HEK293 (cell line): Measurements from ENCODE around the gene DUSP10.

Experiments
- GFI1B ChIP-seq: fragments of 450-650 bp; formaldehyde crosslinking; IDR thresholded peaks from 2 replicates; pipeline ENCODE4 v1.5.1; 2016; ENCODE audit warnings: missing biosample characterization, missing genetic modification characterization
- HOXA7 ChIP-seq: sonication (generic); formaldehyde crosslinking; IDR thresholded peaks from 2 replicates; pipeline ENCODE4 v1.8.1; 2022; ENCODE audit warnings: missing genetic modification reagents, borderline replicate concordance
- ZNF214 ChIP-seq: fragments of 450-650 bp; formaldehyde crosslinking; IDR thresholded peaks from 2 replicates; pipeline ENCODE4 v1.5.1; 2017; ENCODE audit warnings: missing biosample characterization, mild to moderate bottlenecking, missing genetic modification characterization, borderline replicate concordance
- ZNF791 ChIP-seq: fragments of 450-650 bp; formaldehyde crosslinking; IDR thresholded peaks from 2 replicates; pipeline ENCODE4 v1.5.1; 2016; ENCODE audit warnings: missing biosample characterization, missing genetic modification characterization
- ZSCAN30 ChIP-seq: fragments of 450-650 bp; IDR thresholded peaks from 2 replicates; pipeline ENCODE4 v1.5.1; 2018; ENCODE audit warnings: missing biosample characterization, mild to moderate bottlenecking, missing genetic modification characterization, moderate library complexity
- TF ChIP-seq, protein P1 (sequence below): fragments of 450-650 bp; formaldehyde crosslinking; IDR thresholded peaks from 2 replicates; pipeline ENCODE4 v1.5.1; 2016; ENCODE audit warnings: missing biosample characterization, missing genetic modification characterization
- TF ChIP-seq, protein P2 (sequence below): fragments of 450-650 bp; formaldehyde crosslinking; IDR thresholded peaks from 2 replicates; pipeline ENCODE4 v1.5.1; 2016; ENCODE audit warnings: missing biosample characterization, missing genetic modification characterization
- TF ChIP-seq, protein P3 (sequence below): fragments of 450-650 bp; formaldehyde crosslinking; IDR thresholded peaks from 2 replicates; pipeline ENCODE4 v1.5.1; 2016; ENCODE audit warnings: missing biosample characterization, missing genetic modification characterization
- TF ChIP-seq, protein P4 (sequence below): fragments of 450-650 bp; formaldehyde crosslinking; IDR thresholded peaks from 2 replicates; pipeline ENCODE4 v1.5.1; 2016; ENCODE audit warnings: missing biosample characterization, missing genetic modification characterization

DNA sequence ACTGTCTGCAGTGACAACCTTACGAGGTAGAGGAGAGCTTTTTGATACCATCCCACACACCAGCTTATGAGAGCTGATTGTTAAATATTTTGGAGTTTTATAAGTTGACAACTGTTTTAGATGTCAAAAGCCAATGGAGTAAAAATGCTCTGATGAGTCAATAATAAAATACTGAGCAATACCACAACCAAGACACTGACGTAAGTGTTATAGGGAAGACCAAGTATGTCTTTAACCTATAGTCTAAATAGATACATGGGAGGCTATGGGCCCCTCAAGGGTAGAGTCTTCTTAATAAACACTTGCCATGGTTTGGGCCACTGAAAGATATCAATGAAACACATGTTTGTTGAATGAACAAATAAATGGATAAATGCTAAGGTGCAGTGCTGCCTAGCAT, 49.2 kb downstream of the DUSP10 start:
- TF ChIP-seq, protein P1, sequence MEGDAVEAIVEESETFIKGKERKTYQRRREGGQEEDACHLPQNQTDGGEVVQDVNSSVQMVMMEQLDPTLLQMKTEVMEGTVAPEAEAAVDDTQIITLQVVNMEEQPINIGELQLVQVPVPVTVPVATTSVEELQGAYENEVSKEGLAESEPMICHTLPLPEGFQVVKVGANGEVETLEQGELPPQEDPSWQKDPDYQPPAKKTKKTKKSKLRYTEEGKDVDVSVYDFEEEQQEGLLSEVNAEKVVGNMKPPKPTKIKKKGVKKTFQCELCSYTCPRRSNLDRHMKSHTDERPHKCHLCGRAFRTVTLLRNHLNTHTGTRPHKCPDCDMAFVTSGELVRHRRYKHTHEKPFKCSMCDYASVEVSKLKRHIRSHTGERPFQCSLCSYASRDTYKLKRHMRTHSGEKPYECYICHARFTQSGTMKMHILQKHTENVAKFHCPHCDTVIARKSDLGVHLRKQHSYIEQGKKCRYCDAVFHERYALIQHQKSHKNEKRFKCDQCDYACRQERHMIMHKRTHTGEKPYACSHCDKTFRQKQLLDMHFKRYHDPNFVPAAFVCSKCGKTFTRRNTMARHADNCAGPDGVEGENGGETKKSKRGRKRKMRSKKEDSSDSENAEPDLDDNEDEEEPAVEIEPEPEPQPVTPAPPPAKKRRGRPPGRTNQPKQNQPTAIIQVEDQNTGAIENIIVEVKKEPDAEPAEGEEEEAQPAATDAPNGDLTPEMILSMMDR: no peak
- no peak for TF ChIP-seq ZNF791
- TF ChIP-seq, protein P2, sequence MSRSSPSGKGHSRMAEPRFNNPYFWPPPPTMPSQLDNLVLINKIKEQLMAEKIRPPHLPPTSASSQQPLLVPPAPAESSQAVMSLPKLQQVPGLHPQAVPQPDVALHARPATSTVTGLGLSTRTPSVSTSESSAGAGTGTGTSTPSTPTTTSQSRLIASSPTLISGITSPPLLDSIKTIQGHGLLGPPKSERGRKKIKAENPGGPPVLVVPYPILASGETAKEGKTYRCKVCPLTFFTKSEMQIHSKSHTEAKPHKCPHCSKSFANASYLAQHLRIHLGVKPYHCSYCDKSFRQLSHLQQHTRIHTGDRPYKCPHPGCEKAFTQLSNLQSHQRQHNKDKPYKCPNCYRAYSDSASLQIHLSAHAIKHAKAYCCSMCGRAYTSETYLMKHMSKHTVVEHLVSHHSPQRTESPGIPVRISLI (tag by site-specific recombination): no peak
- no peak for TF ChIP-seq ZSCAN30 (tag by site-specific recombination)
- TF ChIP-seq ZNF214 (tag by site-specific recombination): no peak
- TF ChIP-seq, protein P3, sequence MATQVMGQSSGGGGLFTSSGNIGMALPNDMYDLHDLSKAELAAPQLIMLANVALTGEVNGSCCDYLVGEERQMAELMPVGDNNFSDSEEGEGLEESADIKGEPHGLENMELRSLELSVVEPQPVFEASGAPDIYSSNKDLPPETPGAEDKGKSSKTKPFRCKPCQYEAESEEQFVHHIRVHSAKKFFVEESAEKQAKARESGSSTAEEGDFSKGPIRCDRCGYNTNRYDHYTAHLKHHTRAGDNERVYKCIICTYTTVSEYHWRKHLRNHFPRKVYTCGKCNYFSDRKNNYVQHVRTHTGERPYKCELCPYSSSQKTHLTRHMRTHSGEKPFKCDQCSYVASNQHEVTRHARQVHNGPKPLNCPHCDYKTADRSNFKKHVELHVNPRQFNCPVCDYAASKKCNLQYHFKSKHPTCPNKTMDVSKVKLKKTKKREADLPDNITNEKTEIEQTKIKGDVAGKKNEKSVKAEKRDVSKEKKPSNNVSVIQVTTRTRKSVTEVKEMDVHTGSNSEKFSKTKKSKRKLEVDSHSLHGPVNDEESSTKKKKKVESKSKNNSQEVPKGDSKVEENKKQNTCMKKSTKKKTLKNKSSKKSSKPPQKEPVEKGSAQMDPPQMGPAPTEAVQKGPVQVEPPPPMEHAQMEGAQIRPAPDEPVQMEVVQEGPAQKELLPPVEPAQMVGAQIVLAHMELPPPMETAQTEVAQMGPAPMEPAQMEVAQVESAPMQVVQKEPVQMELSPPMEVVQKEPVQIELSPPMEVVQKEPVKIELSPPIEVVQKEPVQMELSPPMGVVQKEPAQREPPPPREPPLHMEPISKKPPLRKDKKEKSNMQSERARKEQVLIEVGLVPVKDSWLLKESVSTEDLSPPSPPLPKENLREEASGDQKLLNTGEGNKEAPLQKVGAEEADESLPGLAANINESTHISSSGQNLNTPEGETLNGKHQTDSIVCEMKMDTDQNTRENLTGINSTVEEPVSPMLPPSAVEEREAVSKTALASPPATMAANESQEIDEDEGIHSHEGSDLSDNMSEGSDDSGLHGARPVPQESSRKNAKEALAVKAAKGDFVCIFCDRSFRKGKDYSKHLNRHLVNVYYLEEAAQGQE (tag by site-specific recombination): no peak
- TF ChIP-seq GFI1B (tag by site-specific recombination): no peak
- TF ChIP-seq HOXA7 (CRISPR knock-in tag): no peak
- TF ChIP-seq, protein P4, sequence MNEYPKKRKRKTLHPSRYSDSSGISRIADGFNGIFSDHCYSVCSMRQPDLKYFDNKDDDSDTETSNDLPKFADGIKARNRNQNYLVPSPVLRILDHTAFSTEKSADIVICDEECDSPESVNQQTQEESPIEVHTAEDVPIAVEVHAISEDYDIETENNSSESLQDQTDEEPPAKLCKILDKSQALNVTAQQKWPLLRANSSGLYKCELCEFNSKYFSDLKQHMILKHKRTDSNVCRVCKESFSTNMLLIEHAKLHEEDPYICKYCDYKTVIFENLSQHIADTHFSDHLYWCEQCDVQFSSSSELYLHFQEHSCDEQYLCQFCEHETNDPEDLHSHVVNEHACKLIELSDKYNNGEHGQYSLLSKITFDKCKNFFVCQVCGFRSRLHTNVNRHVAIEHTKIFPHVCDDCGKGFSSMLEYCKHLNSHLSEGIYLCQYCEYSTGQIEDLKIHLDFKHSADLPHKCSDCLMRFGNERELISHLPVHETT (tag by site-specific recombination): no peak
